ENCODE results near the gene WWP2.
A peak's percentile ranks its signal among the peaks of the same experiment; 100 is the strongest.
"Not testable (repeated sequence)": the region's sequence is repeated elsewhere in the genome, so short reads cannot be mapped to it uniquely, and the experiment has no call there.

The WWP2 gene

GRCh38 chr16:69939821-69940585 lies 177.9 kb downstream of the WWP2 start:
- H3K4me2 ChIP-seq, result no peak overlapping the region
- no peak overlapping the region for H3K27ac ChIP-seq
- H3K9me3 ChIP-seq (replicated peaks in 1 of 11), result no peaks in the 10 kb centered on the region
- peaks cover 56 to 83% (median 64%) of the 10 kb centered on the region in 11 experiments for H3K36me3 ChIP-seq
- no peak overlapping the region for H3K9ac ChIP-seq
- H3K4me1 ChIP-seq, result peaks cover 0 to 60% (median 37%) of the 10 kb centered on the region in 10 experiments; a peak in 14 of 20 replicates
- H3K4me3 ChIP-seq, result no peak overlapping the region
- peaks cover 0 to 49% (median 0%) of the 10 kb centered on the region in 11 experiments; a peak in 5 of 22 replicates for H4K20me1 ChIP-seq
- H3K27me3 ChIP-seq, result no peaks in the 10 kb centered on the region
- no peak for TF ChIP-seq Cebpa-rat (IDR thresholded peaks at IDR 0.05)

- Histone ChIP-seq H3K9ac (no peak overlapping the region), H3K4me2 (no peak overlapping the region; a peak in 1 of 22 replicates), H3K36me3 (peaks cover 51 to 76% (median 59%) of the 10 kb centered on the region in 11 experiments), H3K4me3 (no peak overlapping the region), H4K20me1 (peaks cover 0 to 42% (median 0%) of the 10 kb centered on the region in 11 experiments; a peak in 5 of 22 replicates), H3K4me1 (peaks cover 0 to 53% (median 30%) of the 10 kb centered on the region in 10 experiments; a peak in 14 of 20 replicates), H3K27ac (peak overlapping the region in 1 of 11 experiments; percentile 55; a peak in 1 of 22 replicates), H3K27me3 (no peaks in the 10 kb centered on the region), H3K9me3 (replicated peaks in 1 of 11) (no peaks in the 10 kb centered on the region)
- TF ChIP-seq Cebpa-rat (IDR thresholded peaks at IDR 0.05), result no peak
These were observed 178.5 kb downstream of the WWP2 start for GRCh38 chr16:69940676-69941075.

GRCh38 chr16:69941251-69942098 lies 179.3 kb downstream of the WWP2 start:
- Histone ChIP-seq H3K4me2 (peak overlapping the region in 8 of 11 experiments; percentile 15 to 70 (median 52); a peak in 14 of 22 replicates), H3K9me3 (replicated peaks in 1 of 11) (no peaks in the 10 kb centered on the region), H3K36me3 (peaks cover 43 to 68% (median 51%) of the 10 kb centered on the region in 11 experiments), H3K4me1 (peaks cover 0 to 45% (median 25%) of the 10 kb centered on the region in 10 experiments; a peak in 14 of 20 replicates), H4K20me1 (peaks cover 0 to 34% (median 0%) of the 10 kb centered on the region in 11 experiments; a peak in 5 of 22 replicates), H3K27me3 (no peaks in the 10 kb centered on the region), H3K27ac (peak overlapping the region in 5 of 11 experiments; percentile 3 to 55 (median 43); a peak in 5 of 22 replicates), H3K4me3 (no peak overlapping the region), H3K9ac (peak overlapping the region in 1 of 11 experiments; percentile 32; a peak in 2 of 22 replicates)
- TF ChIP-seq Cebpa-rat (IDR thresholded peaks at IDR 0.05), result no peak

GRCh38 chr16:69942099-69942491 lies 180.0 kb downstream of the WWP2 start:
- H3K27ac ChIP-seq, result peak overlapping the region in 4 of 11 experiments; percentile 28 to 55 (median 47); a peak in 5 of 22 replicates
- peak overlapping the region in 1 of 11 experiments; percentile 32; a peak in 2 of 22 replicates for H3K9ac ChIP-seq
- peaks cover 37 to 62% (median 45%) of the 10 kb centered on the region in 11 experiments for H3K36me3 ChIP-seq
- H3K9me3 ChIP-seq (replicated peaks in 1 of 11), result no peaks in the 10 kb centered on the region
- H3K27me3 ChIP-seq, result no peaks in the 10 kb centered on the region
- no peak overlapping the region for H3K4me3 ChIP-seq
- H3K4me1 ChIP-seq, result peaks cover 0 to 39% (median 25%) of the 10 kb centered on the region in 10 experiments; a peak in 14 of 20 replicates
- H3K4me2 ChIP-seq, result peak overlapping the region in 8 of 11 experiments; percentile 15 to 70 (median 52); a peak in 14 of 22 replicates
- peaks cover 0 to 28% (median 0%) of the 10 kb centered on the region in 11 experiments; a peak in 5 of 22 replicates for H4K20me1 ChIP-seq
- no peak for TF ChIP-seq Cebpa-rat (IDR thresholded peaks at IDR 0.05)

GRCh38 chr16:69942627-69943170 lies 180.6 kb downstream of the WWP2 start:
- H3K9ac ChIP-seq, result peak overlapping the region in 1 of 11 experiments; percentile 42; a peak in 1 of 22 replicates
- H3K4me2 ChIP-seq, result peak overlapping the region in 8 of 11 experiments; percentile 15 to 70 (median 52); a peak in 13 of 22 replicates
- peaks cover 31 to 56% (median 39%) of the 10 kb centered on the region in 11 experiments for H3K36me3 ChIP-seq
- no peak overlapping the region for H3K4me3 ChIP-seq
- H3K4me1 ChIP-seq, result peaks cover 0 to 33% (median 25%) of the 10 kb centered on the region in 10 experiments; a peak in 14 of 20 replicates
- no peak for TF ChIP-seq Cebpa-rat (IDR thresholded peaks at IDR 0.05)
- H3K27me3 ChIP-seq, result no peaks in the 10 kb centered on the region
- H4K20me1 ChIP-seq, result peaks cover 0 to 27% (median 0%) of the 10 kb centered on the region in 11 experiments; a peak in 5 of 22 replicates
- peak overlapping the region in 4 of 11 experiments; percentile 38 to 55 (median 42); a peak in 5 of 22 replicates for H3K27ac ChIP-seq
- no peaks in the 10 kb centered on the region for H3K9me3 ChIP-seq (replicated peaks in 1 of 11)

GRCh38 chr16:69943241-69944036 lies 181.3 kb downstream of the WWP2 start:
- H3K27me3 ChIP-seq; H3K9me3 ChIP-seq (replicated peaks in 1 of 11); H3K4me3 ChIP-seq: not testable (repeated sequence)
- peak overlapping the region in 1 of 11 experiments; percentile 42; a peak in 1 of 22 replicates for H3K9ac ChIP-seq
- H3K36me3 ChIP-seq, result peaks cover 25 to 49% (median 32%) of the 10 kb centered on the region in 11 experiments
- H3K27ac ChIP-seq, result peak overlapping the region in 4 of 11 experiments; percentile 38 to 55 (median 42); a peak in 3 of 22 replicates
- H4K20me1 ChIP-seq, result peaks cover 0 to 27% (median 0%) of the 10 kb centered on the region in 11 experiments; a peak in 4 of 22 replicates
- peaks cover 0 to 32% (median 25%) of the 10 kb centered on the region in 10 experiments; a peak in 14 of 20 replicates for H3K4me1 ChIP-seq
- H3K4me2 ChIP-seq, result peak overlapping the region in 8 of 11 experiments; percentile 15 to 70 (median 52); a peak in 13 of 22 replicates

GRCh38 chr16:69950411-69950810 lies 188.3 kb downstream of the WWP2 start:
- H3K9me3 ChIP-seq (replicated peaks in 1 of 11); H3K4me3 ChIP-seq; H3K4me2 ChIP-seq; H3K36me3 ChIP-seq; H4K20me1 ChIP-seq; H3K27me3 ChIP-seq; H3K4me1 ChIP-seq; H3K9ac ChIP-seq; H3K27ac ChIP-seq: not testable (repeated sequence)

- H3K36me3 ChIP-seq; H4K20me1 ChIP-seq; H3K9ac ChIP-seq; H3K4me1 ChIP-seq; H3K27ac ChIP-seq; H3K27me3 ChIP-seq; H3K4me2 ChIP-seq; H3K9me3 ChIP-seq (replicated peaks in 1 of 11); H3K4me3 ChIP-seq: not testable (repeated sequence)
These were observed 189.0 kb downstream of the WWP2 start, which contains the start of gene CLEC18A for GRCh38 chr16:69951017-69951671. Gene CLEC18A (plus strand): TSS chr16:69951334. CDS start chr16:69951367, 33 bp downstream.

GRCh38 chr16:69951672-69952031 lies 189.5 kb downstream of the WWP2 start:
- not testable (repeated sequence) for H3K4me3 ChIP-seq; H3K4me2 ChIP-seq; H3K4me1 ChIP-seq; H3K27me3 ChIP-seq; H4K20me1 ChIP-seq; H3K27ac ChIP-seq; H3K36me3 ChIP-seq; H3K9ac ChIP-seq; H3K9me3 ChIP-seq (replicated peaks in 1 of 11)

GRCh38 chr16:69952116-69952515 lies 190.0 kb downstream of the WWP2 start:
- not testable (repeated sequence) for H3K4me2 ChIP-seq; H3K4me3 ChIP-seq; H3K4me1 ChIP-seq; H3K9me3 ChIP-seq (replicated peaks in 1 of 11); H3K27ac ChIP-seq; H4K20me1 ChIP-seq; H3K9ac ChIP-seq; H3K27me3 ChIP-seq; H3K36me3 ChIP-seq

All from BLaER1 treated with 17β-estradiol and CSF1 and Interleukin-3, amounts not matched to agents 10 nM and 100 nM (cell line).